OCI-LY7 (cell line): ENCODE results near the gene LANCL2. TPM values are rescaled to one million over a fixed set of nuclear protein-coding genes. Genes with fewer than 3 reads are reported as not detected.
A peak's percentile ranks its signal among the peaks of the same experiment; 100 is the strongest.

Source experiments
- Bru-seq: library from RNA; stranded (reverse); fragments of 400-500 nt; gene quantifications from one replicate; lab custom pipeline; 2021; lab: Mats Ljungman, UMichigan
- BruChase-seq, 2 experiments: library from RNA; stranded (reverse); fragments of 400-500 nt; gene quantifications; one replicate each; lab custom pipeline; 2021; lab: Mats Ljungman, UMichigan
- BruUV-seq: library from RNA; stranded (reverse); fragments of 400-500 nt; replicated peaks from 2 replicates; lab custom pipeline; 2021; lab: Mats Ljungman, UMichigan
- CTCF ChIA-PET: fragments of 300-600 bp; sonication (Branson Sonifier 250); formaldehyde crosslinking; loops from one replicate; lab custom pipeline; 2022; ENCODE audit warnings: antibody characterized with exemption; ENCODE audit not compliant: unreplicated experiment; lab: Charles Lee
- POLR2A ChIA-PET: fragments of 300-600 bp; sonication (Branson Sonifier 250); formaldehyde crosslinking; loops from one replicate; lab custom pipeline; 2022; ENCODE audit warnings: antibody characterized with exemption; lab: Charles Lee
- DNase-seq: peaks from one replicate; pipeline ENCODE4 v3.0.0-alpha.2; 2015; ENCODE audit warnings: low spot score
- H2AFZ ChIP-seq: fragments of 200-600 bp; sonication (generic), shearing (Covaris generic); 2 replicates; pipeline ENCODE4 v1.6.1; 2014; ENCODE audit warnings: mild to moderate bottlenecking, antibody characterized with exemption, low read length, moderate library complexity
- H3K27ac ChIP-seq: fragments of 200-600 bp; sonication (generic); 2 replicates; pipeline ENCODE4 v1.5.1; 2014; ENCODE audit warnings: mixed run types, low read depth, mild to moderate bottlenecking, moderate library complexity, low read length, inconsistent platforms; ENCODE audit not compliant: poor library complexity, severe bottlenecking
- H3K36me3 ChIP-seq: fragments of 200-600 bp; sonication (generic); 2 replicates; pipeline ENCODE4 v1.6.1; 2014; ENCODE audit warnings: mild to moderate bottlenecking, antibody characterized with exemption, low read length, moderate library complexity, mixed read lengths; ENCODE audit not compliant: insufficient read depth
- H3K4me1 ChIP-seq: fragments of 200-600 bp; sonication (generic); 2 replicates; pipeline ENCODE4 v1.5.1; 2014; ENCODE audit warnings: mild to moderate bottlenecking, low read length; ENCODE audit not compliant: insufficient read depth, poor library complexity, severe bottlenecking
- H3K4me2 ChIP-seq: fragments of 200-600 bp; sonication (generic); 2 replicates; pipeline ENCODE4 v1.6.1; 2014; ENCODE audit warnings: mild to moderate bottlenecking, low read length
- H3K4me3 ChIP-seq: fragments of 200-600 bp; sonication (generic); 2 replicates; pipeline ENCODE4 v1.5.1; 2014; ENCODE audit warnings: mild to moderate bottlenecking, low read depth, low read length; ENCODE audit not compliant: poor library complexity, severe bottlenecking
- H3K79me2 ChIP-seq: fragments of 200-600 bp; sonication (generic); 2 replicates; pipeline ENCODE4 v1.6.1; 2016; ENCODE audit warnings: low read depth, mild to moderate bottlenecking, low read length, moderate library complexity, mixed read lengths; ENCODE audit not compliant: insufficient read depth
- H3K9me2 ChIP-seq: fragments of 200-600 bp; sonication (generic); 2 replicates; pipeline ENCODE4 v1.6.1; 2016; ENCODE audit warnings: mild to moderate bottlenecking, low read length, mixed read lengths; ENCODE audit not compliant: insufficient read depth
- H3K9me3 ChIP-seq: fragments of 200-600 bp; sonication (generic); 2 replicates; pipeline ENCODE4 v1.6.1; 2014; ENCODE audit warnings: mild to moderate bottlenecking, mixed run types, low read length, mixed read lengths
- H4K20me1 ChIP-seq: fragments of 200-600 bp; sonication (generic); 2 replicates; pipeline ENCODE4 v1.6.1; 2014; ENCODE audit warnings: mild to moderate bottlenecking, antibody characterized with exemption, low read length, moderate library complexity, mixed read lengths; ENCODE audit not compliant: insufficient read depth
- EZH2phosphoT487 ChIP-seq: fragments of 200-600 bp; sonication (generic); IDR thresholded peaks from 2 replicates; pipeline ENCODE4 v1.6.1; 2018; ENCODE audit warnings: low read depth, borderline replicate concordance, mild to moderate bottlenecking, mixed run types, antibody characterized with exemption, low read length, moderate library complexity, mixed read lengths
- intact Hi-C: fragments of 100-400 bp; cut with micrococcal nuclease; formaldehyde crosslinking; loops from one replicate; pipeline ENCODE4 v1.10.0; 2022; ENCODE audit not compliant: unreplicated experiment
- long read RNA-seq: library from polyadenylated mRNA; stranded (forward); transcript quantifications from one replicate; pipeline ENCODE4 v2.0.0, GENCODE V29; 2022
- total RNA-seq, 2 experiments: library from RNA; depleted of rRNA in 1 of 2; stranded (reverse); fragments of >200 nt in 1 of 2; shearing (Covaris generic) in 1 of 2; gene quantifications; 2 replicates each; pipeline ENCODE4 v1.2.3, GENCODE V29; 2014 to 2022
- TF ChIP-seq, protein P1 (sequence below): fragments of 200-600 bp; sonication (generic); conservative IDR thresholded peaks from 2 replicates; pipeline ENCODE4 v1.5.1; 2014; ENCODE audit warnings: mild to moderate bottlenecking, antibody characterized with exemption, low read length, moderate library complexity, mixed read lengths

The LANCL2 gene, protein sequence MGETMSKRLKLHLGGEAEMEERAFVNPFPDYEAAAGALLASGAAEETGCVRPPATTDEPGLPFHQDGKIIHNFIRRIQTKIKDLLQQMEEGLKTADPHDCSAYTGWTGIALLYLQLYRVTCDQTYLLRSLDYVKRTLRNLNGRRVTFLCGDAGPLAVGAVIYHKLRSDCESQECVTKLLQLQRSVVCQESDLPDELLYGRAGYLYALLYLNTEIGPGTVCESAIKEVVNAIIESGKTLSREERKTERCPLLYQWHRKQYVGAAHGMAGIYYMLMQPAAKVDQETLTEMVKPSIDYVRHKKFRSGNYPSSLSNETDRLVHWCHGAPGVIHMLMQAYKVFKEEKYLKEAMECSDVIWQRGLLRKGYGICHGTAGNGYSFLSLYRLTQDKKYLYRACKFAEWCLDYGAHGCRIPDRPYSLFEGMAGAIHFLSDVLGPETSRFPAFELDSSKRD
- total RNA-seq (2014; rRNA removed; shearing (Covaris generic)) (6.4 and 9.5 TPM in 2 replicates), total RNA-seq (2022) (6.5 and 7.8 TPM in 2 replicates), Bru-seq, nascent RNA (percentile 67 among the genes with signal in this experiment), BruChase-seq, experiment 1, labeled RNA remaining after a 6-hour chase (percentile 54 among the genes with signal in this experiment), BruChase-seq, experiment 2, labeled RNA remaining after a 2-hour chase (percentile 58 among the genes with signal in this experiment)
- long read RNA-seq, full-length matches to known transcripts: 10 of 20 reads
- long read RNA-seq, partial matches to known transcripts: 0 of 20 reads
- long read RNA-seq, other reads (novel, unspliced or antisense): 10 of 20 reads

- H3K9me2 ChIP-seq: no peaks in the 10 kb centered on the region
Measured at GRCh38 chr7:55365205-55365674, at the start of gene LANCL2. Gene LANCL2 (plus strand): TSS chr7:55365337. CDS start chr7:55366026, 689 bp downstream.

GRCh38 chr7:55325371-55325792 lies 39.8 kb upstream of the LANCL2 start:
- POLR2A ChIA-PET: interaction anchor here (0.5 to 0.8 kb wide), 3 partner anchors 47 to 686 kb away, joined by 3 to 5 read pairs (median 3); no protein-coding TSS in a partner anchor
- no peak overlapping the region for H3K4me3 ChIP-seq
- intact Hi-C loops: no loop called here
- no peaks in the 10 kb centered on the region for H4K20me1 ChIP-seq
- H2AFZ ChIP-seq: no peak overlapping the region
- TF ChIP-seq, protein P1, sequence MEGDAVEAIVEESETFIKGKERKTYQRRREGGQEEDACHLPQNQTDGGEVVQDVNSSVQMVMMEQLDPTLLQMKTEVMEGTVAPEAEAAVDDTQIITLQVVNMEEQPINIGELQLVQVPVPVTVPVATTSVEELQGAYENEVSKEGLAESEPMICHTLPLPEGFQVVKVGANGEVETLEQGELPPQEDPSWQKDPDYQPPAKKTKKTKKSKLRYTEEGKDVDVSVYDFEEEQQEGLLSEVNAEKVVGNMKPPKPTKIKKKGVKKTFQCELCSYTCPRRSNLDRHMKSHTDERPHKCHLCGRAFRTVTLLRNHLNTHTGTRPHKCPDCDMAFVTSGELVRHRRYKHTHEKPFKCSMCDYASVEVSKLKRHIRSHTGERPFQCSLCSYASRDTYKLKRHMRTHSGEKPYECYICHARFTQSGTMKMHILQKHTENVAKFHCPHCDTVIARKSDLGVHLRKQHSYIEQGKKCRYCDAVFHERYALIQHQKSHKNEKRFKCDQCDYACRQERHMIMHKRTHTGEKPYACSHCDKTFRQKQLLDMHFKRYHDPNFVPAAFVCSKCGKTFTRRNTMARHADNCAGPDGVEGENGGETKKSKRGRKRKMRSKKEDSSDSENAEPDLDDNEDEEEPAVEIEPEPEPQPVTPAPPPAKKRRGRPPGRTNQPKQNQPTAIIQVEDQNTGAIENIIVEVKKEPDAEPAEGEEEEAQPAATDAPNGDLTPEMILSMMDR: no peak
- TF ChIP-seq EZH2phosphoT487: no peak
- H3K27ac ChIP-seq: no peak overlapping the region
- DNase-seq: no peak
- H3K79me2 ChIP-seq: no peaks in the 10 kb centered on the region
- CTCF ChIA-PET: interaction anchor here (0.9 kb wide), 1 partner anchor 11 kb away, joined by 3 read pairs; no protein-coding TSS in a partner anchor
- no peaks in the 10 kb centered on the region for H3K9me2 ChIP-seq
- H3K4me1 ChIP-seq: no peaks in the 10 kb centered on the region
- H3K9me3 ChIP-seq: no peaks in the 10 kb centered on the region
- H3K4me2 ChIP-seq: no peak overlapping the region
- BruUV-seq: no TSS peak
- H3K36me3 ChIP-seq: no peaks in the 10 kb centered on the region

More at GRCh38 chr7:55365205-55365674, at the start of gene LANCL2:
- no peaks in the 10 kb centered on the region for H3K9me3 ChIP-seq
- ChIA-PET CTCF (interaction anchor here (0.6 kb wide), 1 partner anchor 15 kb away, joined by 3 read pairs; no protein-coding TSS in a partner anchor), POLR2A (interaction anchor here (1.0 to 1.8 kb wide), 4 partner anchors 9 to 167 kb away, joined by 4 to 11 read pairs (median 5); no protein-coding TSS in a partner anchor)
- H3K4me1 ChIP-seq: peaks cover 19% of the 10 kb centered on the region
- DNase-seq: no peak
- peak within 1 kb of the TSS; percentile 78 for H3K27ac ChIP-seq
- peak within 1 kb of the TSS; percentile 83 for H3K4me2 ChIP-seq
- H3K79me2 ChIP-seq: peaks cover 25% of the 10 kb centered on the region
- intact Hi-C loops: loop anchor here (2.0 to 10.0 kb wide), 6 partner anchors 83 to 747 kb away; partner anchors contain the start of genes SEC61G, SUMF2 and ZNF713
- peak within 1 kb of the TSS; percentile 88 for H2AFZ ChIP-seq
- no TSS peak for BruUV-seq
- peaks cover 4% of the 10 kb centered on the region for H3K36me3 ChIP-seq
- peak within 1 kb of the TSS; percentile 82 for H3K4me3 ChIP-seq
- H4K20me1 ChIP-seq: no peaks in the 10 kb centered on the region
- TF ChIP-seq, protein P1: no peak
- no peak for TF ChIP-seq EZH2phosphoT487
